Globus pallidus (tissue), 1 donor: Measurements from ENCODE around the gene EN2.
A peak's percentile ranks its signal among the peaks of the same experiment; 100 is the strongest.

Source experiments
- DNase-seq: peaks from one replicate; pipeline ENCODE4 v3.0.0-alpha.2; 2015; ENCODE audit warnings: low spot score

The EN2 gene

DNA sequence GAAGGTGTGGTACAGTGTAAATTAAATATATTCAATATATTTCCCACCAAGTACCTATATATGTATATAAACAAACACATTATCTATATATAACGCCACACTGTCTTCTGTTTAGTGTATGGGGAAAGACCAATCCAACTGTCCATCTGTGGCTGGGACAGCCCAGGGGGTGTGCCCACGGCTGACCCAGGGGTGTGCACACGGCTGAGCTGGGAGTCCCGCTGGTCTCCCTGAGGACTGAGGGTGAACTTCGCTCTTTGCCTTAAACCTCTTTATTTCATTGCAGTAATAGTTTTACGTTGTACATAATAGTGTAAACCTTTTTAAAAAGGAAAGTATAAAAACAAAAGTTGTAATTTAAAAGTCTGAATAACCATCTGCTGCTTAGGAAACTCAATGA is 6.3 kb downstream of the EN2 start:
- no peak for DNase-seq

DNA sequence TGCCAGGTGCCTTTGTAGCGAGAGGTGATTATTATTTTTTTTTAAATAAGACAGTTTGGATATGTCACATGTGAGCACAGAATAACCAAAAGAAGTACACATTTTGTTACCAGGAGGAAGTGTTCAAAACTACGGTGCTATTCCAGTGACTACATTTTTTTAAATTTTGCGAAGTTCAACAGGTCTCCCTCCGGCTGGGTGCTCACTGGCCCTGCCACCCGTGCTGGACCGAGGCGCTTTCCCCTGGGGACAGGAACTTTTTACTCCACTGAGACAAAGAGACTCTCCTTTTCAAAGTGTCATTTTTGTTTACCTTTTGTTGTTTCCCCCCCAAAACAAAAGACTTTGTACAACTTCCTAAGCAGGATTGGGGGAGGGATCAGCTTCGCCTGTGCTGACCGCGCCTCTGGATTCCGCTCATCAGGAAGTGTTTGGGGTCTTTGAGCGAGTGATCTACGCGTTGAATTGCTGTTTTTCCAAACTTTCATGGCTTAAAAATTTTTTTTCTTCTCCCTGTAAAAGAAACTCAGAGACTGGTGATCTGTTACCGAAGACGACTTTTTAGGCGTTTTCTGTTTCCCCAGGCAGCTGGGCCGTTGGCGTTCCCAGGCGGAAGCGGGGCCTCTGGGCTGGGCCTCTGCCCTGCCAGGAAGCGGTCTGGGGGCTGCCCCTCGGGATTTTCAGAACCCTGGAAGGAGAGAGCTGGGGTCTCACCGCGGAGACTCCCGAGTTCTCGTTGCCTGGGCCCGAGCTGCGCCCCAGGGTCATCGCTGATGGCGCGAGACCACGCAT is 7.2 kb downstream of the EN2 start:
- no peak for DNase-seq

DNA sequence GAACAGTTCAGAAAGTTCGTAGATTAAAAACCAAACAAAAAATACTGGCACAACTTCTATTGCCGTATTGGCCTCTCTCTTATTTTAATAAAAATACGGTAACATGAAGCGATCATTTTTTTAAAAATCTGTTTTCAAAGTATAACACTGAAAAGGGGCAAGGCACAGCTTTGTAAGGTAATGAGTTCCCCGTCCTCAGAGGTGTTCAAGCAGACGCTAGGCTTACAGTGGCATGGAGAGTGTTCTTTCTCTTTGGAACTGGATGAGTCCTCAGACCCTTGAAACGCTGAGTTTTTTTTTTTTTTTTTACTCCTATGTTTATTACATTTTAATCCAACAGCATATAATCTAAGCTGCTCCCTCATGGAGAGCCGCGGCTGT is 7.8 kb downstream of the EN2 start:
- DNase-seq, result no peak

DNA sequence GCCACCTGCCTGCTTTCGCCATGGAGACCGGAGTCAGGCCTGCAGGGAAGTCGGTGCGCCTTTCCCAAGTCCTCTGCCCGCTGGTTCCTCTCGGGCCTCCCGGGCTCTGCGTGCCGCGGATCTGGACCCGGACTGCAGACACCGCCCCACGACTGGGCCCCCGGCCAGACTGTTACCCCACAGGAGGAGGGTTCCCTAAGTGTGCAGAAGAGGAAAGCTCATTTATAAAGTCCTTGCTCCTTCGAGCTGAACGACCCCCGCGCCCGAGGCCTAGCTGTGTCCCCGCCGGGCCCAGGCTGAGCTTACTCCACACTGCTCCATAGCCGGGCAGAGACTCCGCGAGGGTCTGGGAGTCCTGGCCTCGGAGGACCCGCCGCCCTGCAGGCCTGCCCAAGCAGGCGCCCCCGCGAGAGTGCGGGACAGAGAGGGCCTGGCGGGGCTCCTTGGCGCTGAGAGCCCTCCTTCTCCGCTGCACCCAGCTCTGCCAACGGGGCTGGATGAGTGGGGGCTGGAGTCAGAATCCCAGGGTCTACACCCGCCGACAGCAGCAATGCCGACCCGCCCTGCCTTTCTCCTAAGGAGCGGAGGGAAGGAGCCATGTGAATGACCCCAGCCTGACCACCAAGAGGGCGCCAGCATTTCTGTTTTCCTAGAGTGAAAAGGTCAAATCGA is 8.3 kb downstream of the EN2 start:
- no peak for DNase-seq

DNA sequence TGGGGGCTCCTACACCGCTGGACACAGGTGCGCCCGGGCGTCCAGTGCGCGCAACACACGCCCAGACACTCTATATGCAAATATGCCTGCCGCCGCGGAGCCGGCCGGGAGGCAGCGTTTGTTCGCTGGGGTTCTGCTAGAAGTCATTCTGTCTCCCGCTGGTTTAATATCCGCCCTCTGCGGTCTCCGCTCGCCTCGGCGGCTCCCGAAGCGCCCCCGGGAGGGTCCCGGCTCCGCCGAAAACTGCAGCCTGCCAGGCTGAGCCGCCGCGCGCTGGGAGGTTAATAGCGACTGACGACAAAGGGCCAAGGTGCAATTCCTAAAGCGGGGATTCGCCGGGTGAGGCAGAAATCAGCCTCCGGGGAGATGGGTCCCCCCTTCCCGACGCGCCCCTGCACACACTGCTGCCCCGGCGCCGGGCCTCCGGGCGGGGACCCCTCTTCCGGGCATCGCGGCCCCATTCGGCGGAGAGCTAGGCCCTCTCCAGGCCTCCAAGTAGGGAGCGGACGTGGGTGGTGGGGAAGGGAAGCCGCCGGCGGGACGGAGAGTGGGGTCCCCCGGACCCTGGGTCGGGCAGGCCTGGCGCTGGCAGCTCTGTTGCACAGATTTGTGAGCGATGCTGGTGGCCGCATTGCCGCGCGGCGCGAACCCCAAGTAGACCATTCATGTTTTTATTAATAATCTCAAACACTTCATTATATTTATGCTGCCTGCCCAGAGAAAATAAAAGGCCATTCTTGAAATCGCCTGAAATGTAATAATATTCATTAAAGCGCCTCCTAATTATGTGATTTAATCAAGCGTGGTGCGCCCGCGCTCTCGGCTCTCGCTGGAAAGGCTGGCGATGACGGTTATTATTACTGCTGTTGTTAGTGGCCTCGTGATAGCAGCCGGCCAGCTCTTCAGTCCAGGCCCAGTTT is 9.1 kb downstream of the EN2 start:
- DNase-seq, result no peak

DNA sequence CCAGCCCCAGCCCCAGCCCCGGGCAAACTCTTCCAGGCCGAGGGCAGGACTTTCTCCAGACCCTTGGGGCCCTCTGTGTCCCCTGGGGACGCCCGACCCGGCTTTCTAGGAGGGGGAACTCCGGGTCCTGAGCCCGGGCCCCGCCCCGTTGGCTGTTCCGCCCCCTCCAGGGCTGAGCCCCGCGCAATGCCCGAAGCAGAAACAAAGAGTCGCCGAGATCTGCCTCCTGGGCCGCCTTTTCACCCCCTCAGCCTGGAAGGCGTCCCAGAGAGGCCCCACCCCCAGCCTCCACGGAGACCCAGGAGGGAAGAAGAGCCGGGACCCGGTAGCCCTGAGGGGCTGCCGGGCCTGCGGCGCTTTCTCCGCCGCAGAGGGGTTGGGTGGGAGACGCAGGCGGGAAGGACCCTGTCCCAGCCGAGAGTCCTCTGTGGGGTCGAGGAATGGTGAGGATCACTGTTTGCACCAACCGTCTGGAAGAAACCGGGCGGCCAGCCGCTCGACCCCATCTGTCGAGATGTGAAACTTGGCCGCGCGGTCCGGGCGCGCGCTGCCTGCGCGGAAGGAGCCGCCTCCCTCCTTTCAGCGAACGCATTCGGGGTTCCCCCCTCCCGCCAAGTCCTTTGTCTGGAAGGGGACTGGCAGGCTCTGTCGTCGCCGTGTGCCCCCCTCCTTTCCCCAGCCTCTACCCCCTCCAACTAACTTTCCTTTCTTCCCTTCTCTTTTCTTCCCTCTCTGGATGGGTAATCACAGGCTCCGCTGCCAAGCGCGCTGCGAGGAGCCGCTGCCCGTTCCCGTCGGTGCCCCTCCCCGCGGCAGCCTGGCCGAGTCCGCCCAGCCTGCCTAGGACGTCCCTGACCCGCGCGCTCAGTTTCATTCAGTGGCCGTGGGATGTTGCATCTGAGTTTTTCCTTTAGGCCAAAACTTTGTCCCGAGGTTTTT is 10.2 kb downstream of the EN2 start:
- DNase-seq, result no peak

DNA sequence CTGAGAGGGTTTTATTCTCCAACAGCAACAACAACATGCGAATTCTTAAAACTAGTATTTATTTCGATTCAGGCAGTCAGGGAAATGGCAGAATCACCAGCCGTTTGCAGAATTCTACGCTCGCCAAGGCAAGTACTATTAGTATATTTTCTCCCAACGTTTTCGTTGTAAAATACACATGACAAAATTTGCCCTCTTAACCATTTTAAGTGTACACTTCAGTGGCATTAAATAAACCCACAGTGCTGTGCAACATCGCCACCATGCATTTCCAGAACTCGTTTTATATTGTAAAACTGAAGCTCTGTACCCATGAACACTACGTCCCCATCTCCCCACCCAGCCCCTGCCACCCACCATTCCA is 10.8 kb downstream of the EN2 start:
- DNase-seq, result no peak

DNA sequence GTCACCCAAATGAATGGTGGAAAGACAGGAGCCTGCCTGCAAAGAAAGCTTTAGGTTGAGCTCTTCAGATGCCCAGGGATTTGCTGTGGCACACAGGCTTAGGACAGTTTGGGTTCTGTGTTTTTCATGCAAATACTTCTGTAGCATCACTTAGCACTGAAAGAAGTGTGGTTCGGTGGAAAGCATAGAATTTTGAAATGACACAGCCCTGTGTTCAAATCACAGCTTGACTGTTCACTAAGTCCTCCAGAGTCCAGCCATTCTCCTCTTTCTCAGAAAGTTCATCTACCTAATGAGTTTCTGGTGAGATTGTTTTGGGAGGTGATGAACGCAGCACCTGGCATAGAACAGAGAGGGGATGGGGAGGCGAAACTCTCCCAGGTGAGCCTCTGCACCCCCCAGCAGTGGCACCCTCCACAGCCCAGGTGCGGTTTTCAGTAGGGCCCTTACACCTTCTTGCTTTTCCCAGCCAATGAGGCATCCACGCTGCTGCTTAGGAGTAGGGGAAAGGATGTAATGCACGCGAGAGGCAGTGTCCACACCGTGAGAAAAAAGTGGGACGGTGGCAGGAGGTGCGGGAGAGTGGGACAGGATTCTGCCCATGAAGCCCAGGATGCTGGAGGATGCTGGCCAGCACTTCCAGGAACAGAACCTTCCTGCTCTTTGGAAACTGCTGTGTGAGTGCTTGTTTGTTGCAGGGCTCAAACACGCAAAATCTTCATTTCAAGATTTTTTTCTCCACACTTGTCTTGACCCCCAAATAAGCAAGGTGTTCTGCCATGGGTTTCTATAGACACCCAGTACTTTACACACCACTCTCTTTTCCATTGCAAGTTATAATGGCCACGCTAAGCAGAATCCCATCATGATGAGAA is 11.6 kb downstream of the EN2 start:
- DNase-seq, result no peak

DNA sequence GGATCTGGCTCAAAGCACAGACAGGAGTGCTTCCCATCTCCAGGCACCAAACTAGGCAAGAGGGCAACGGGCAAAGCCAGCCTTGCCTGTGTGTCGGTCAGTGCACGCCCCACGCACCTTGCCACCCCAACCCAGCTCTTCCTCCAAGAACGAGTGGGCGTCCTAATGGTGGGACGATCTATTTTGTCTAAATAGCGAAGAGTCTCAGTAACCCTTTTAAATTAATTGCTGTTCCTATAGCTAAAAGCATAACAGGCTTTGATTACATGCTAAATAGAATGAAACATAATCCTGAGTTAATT is 12.2 kb downstream of the EN2 start:
- DNase-seq, result no peak

DNA sequence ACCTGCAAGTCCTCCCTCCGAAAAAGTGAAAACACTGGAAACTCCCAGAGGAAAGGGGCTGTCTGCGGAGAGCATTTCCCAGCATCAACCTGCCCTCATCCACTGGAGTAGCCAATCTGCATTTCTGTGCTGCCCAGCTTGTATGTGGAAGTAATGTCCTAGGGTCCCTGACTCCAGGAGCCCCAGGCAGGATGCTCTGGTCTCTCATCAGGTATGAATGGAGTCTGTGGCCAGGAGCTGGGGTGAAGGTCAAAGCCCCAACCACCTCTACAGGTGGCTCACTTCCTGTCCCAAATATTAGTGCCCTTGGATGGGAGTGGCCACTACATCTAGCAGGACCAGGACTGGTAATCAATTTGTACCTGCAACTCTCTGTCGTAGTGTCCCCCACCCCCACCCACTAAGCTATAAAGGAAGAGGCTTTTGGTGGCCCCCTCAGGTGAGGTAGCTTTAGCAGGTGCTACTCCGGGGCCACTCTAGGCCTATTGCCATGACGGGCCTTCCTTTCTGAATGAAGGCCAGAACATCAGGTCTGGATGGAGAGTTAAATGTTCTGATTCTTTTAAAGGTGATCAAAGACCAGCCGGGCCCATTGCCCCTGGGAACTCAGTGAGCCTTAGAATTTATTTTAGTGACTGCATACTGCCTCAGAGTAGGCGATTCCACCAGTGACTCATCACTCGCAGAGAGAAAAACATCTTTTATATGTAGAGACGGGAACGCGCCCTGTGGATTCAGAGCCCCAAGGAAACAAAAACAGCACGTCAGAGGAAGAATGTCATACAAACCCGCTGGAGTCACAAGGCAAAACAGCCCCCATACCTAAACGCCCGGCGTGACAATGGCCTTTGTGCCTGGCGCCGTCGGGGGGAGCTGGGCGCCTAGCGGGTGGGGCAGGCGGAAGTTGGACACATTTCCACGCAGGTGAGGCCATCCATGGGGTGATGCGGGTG is 13.0 kb downstream of the EN2 start:
- DNase-seq, result no peak

DNA sequence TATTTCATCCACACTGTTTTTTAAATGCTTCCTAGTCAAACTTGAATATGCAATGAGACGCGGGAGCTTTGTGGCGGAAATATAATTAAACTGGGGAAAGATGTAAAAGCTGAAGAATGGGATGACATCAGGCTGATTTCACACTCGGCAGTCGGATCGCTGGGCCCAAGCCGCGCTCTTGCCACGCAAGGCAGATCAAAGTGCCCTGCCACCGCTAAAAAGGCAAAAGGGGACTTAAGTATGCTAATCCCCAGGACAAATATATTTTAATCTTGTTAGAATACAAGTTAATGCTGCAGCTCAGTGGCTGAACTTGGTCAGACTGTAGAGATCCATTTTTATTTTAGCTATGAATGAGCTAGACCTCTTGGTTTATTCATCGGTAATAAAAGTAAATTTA is 13.8 kb downstream of the EN2 start:
- DNase-seq, result no peak

DNA sequence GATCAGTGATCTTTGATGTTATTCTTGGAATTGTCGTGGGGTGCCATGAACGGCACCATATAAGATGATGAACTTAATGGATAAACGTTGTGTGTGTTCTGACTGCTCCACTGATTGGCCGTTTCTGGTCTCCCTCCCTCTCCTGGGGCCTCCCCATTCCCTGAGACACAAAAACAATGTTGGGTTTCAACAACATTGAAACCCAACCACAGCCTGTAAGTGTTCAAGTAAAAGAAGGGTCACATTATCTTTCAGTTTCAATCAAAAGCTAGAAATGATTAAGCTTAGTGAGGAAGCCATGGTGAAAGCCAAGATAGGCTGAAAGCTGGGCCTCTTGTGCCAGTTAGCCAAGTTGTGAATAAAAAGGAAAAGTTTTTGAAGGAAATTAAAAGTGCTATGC is 19.5 kb downstream of the EN2 start:
- no peak for DNase-seq

DNA sequence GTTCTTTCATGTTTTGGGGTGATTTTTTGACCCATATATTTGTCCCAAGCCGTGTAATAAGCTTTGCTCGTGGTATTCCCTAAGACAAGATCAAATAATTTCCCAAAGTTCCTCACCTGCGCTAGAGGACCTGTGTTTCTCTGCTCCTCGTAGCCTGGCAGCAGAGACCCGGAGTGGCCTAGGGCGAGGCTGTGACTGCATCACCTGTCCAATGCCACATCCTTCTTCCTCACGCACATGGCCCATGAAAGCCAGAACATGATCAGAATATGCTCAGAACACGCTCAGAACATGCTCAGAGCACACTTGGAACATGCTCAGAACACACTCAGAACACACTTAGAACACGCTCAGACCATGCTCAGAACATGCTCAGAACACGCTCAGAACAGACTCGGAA is 23.8 kb downstream of the EN2 start:
- DNase-seq, result no peak

DNA sequence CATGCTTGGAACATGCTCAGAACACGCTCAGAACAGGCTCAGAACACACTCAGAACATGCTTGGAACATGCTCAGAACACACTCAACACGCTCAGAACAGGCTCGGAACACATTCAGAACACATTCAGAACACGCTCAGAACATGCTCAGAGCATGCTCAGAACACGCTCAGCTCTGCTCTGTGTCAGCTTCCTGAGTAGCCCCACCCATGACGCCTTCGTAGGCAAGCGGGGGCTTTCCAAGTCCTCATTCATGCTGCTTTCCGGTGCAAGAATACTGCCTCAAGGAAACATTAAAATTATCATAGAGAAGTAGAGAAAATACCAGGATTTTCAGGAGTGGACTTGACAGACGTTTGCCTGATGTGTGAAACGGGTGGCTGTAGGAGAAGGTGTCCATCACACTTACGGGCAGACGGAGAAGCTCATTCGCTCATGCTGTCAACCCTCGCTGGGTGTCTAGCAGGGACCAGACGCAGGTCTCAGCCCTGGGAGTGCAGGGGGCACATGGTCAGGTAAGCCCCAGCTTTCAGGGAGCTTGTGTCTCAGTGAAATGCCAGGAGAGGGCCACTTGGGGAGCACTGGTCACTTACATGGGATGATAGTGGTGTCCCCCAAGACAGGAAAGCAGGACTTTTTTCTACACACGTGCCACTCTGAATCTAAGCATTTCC is 24.7 kb downstream of the EN2 start:
- DNase-seq, result no peak

DNA sequence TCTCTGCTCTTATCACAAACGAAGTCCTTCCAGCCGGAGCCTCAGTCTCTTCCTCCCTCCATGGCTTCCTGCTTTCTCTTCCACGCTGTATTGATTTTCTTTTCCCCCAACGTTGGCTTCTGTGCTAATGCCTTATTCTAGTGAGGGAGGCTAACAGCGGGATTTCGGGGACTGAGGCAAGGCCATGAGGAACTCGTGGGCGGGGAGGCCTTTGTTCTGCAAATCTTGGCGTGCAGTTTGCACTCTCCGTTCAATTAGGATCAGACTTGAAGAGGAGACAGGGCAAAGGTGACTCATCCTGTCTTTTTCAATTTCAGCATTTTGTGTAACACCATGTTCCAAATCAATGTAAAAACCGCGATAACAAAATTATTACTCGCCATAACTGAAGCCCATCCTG is 25.3 kb downstream of the EN2 start:
- DNase-seq, result no peak

DNA sequence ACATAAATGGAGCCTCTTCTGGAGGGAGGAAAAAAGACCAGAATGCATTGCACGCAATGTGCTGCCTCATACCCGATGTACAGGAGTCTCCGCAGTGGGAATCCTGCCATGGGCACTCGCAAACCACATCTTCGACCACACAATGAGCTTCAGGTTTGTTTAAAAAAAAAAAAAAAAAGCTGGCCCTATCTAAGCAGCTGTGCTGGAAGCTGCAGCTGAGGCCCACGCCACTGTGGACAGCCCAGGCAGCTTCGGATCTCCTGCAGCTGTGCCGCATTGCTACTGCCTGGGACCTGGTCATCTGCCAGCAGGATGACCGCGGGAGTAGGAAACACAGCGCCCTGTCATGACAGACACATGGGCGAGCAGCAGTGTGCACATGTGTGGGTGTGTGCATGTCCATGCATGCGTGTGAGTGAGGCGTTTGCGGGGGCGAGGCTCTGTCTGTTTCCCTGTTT is 26.0 kb downstream of the EN2 start:
- peak; percentile 26 for DNase-seq

DNA sequence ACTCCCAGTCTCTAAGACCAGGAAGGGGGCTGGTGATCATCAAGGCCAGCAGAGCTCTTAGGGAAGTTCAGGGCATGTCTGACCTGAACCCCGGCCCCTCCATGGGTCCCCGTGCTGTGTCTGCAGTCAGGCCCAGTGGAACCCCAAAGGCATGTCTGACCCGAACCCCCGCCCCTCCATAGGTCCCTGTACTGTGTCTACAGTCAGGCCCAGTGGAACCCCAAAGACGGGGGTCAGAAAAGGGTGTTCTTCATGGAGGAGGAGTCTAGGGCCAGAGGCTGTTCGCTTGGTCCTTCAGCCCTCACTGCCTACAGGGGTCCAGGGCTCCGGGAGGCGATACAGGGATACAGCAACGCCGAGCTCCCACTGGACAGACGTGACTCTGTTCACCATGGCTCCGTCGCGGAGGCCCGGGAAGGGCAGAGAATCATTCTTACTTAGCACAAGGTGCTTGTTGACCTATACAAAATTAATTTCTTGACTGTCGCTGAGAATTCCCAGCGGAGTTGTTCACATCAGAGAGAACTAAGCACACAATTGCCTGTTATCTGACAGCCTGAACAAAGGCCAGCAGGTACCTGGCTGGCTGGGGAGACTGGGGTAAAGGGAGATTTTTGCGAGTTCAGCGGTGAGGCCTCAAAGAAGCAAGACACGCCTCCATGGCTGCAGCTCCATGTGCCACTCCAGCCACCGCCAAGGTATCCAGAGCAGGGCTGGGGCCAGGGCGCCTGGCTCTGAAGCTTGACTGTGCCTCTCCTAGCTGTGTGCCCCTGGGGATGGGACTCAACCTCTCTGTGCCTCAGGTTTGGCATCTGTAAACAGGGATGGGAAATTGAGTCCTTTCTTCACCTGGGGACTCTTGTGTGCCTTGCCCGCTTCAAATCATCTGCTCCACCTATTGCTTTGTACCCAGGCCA is 26.8 kb downstream of the EN2 start:
- no peak for DNase-seq
